Mucosa of gallbladder (tissue), 1 donor: ENCODE measurements around the gene ACADM. TPM values are rescaled to one million over a fixed set of nuclear protein-coding genes. Genes with fewer than 3 reads are reported as not detected.
"Not testable (repeated sequence)": the region's sequence is repeated elsewhere in the genome, so short reads cannot be mapped to it uniquely, and the experiment has no call there.

ENCODE experiments used
- DNase-seq: peaks from one replicate; pipeline ENCODE4 v3.0.0-alpha.2; 2020; ENCODE audit warnings: low spot score
- total RNA-seq: library from RNA; stranded (reverse); gene quantifications from one replicate; pipeline ENCODE4 v1.2.1, GENCODE V29; 2021
- donor health status: DM: no; HTN: no; CAD: no.

The ACADM gene
- total RNA-seq, 1 donor from 2014 or later: 49.3 TPM

GRCh38 chr1:75794382-75794781, 69.9 kb downstream of the ACADM start:
- no peak for DNase-seq

- no peak for DNase-seq
Observed at GRCh38 chr1:75795703-75796193, 71.2 kb downstream of the ACADM start.

GRCh38 chr1:75796376-75797272, 72.1 kb downstream of the ACADM start, which contains the start of gene MSH4:
Gene MSH4, plus strand, starts transcription at chr1:75796882. Its CDS starts 104 bp downstream, at chr1:75796986.
- DNase-seq: no peak

GRCh38 chr1:75797273-75797588, 72.7 kb downstream of the ACADM start:
- DNase-seq: no peak

- no peak for DNase-seq
Observed at GRCh38 chr1:75797606-75798216, 73.2 kb downstream of the ACADM start.

GRCh38 chr1:75801480-75801879, 77.0 kb downstream of the ACADM start:
- not testable (repeated sequence) for DNase-seq

- no peak for DNase-seq
Observed at GRCh38 chr1:75808921-75809320, 84.4 kb downstream of the ACADM start.

GRCh38 chr1:75810113-75810512, 85.6 kb downstream of the ACADM start:
- not testable (repeated sequence) for DNase-seq

GRCh38 chr1:75811211-75811981, 86.9 kb downstream of the ACADM start:
- DNase-seq: no peak

- no peak for DNase-seq
Observed at GRCh38 chr1:75812065-75812464, 87.6 kb downstream of the ACADM start.

Other genes with a start within 250 kb of the ACADM start
- gene SLC44A5, start 113.6 kb upstream of the ACADM start, total RNA-seq: 0.43 TPM
- 53.4 TPM for gene RABGGTB, start 61.5 kb downstream of the ACADM start, total RNA-seq
- gene MSH4, start 72.2 kb downstream of the ACADM start, total RNA-seq: 0.32 TPM
- not detected for gene ASB17, start 207.7 kb downstream of the ACADM start, total RNA-seq